PC-9 (cell line): Measurements from ENCODE around the gene LAMP5.

Source experiments
- EZH2 ChIP-seq: fragments of 200-600 bp; sonication (generic); IDR thresholded peaks from 2 replicates; pipeline ENCODE4 v1.8.0; 2017; ENCODE audit warnings: antibody characterized with exemption, low read depth
- TF ChIP-seq, protein P1 (sequence below): fragments of 200-600 bp; sonication (generic); conservative IDR thresholded peaks from 2 replicates; pipeline ENCODE4 v1.6.1; 2017; ENCODE audit warnings: mixed run types, antibody characterized with exemption, mild to moderate bottlenecking, moderate library complexity

DNA sequence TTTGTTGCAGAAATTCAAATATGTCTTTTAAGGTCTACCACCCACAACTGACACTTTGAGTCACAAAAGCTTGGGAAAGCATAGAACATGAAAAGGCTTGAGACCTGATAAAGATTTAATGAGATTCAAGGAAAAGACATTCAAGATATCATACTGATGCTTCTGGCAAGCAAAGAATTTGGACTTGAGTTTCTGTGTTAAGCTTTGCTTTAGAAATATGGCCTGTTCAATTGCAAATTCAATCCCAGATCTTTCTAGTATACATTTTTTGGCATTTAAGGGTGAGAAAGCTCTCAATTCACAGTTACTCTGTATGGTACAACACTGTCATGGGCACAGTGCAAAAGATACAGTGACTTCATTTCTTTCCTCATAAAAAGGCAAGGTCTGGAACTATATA is 38.9 kb upstream of the LAMP5 start:
- TF ChIP-seq, protein P1, sequence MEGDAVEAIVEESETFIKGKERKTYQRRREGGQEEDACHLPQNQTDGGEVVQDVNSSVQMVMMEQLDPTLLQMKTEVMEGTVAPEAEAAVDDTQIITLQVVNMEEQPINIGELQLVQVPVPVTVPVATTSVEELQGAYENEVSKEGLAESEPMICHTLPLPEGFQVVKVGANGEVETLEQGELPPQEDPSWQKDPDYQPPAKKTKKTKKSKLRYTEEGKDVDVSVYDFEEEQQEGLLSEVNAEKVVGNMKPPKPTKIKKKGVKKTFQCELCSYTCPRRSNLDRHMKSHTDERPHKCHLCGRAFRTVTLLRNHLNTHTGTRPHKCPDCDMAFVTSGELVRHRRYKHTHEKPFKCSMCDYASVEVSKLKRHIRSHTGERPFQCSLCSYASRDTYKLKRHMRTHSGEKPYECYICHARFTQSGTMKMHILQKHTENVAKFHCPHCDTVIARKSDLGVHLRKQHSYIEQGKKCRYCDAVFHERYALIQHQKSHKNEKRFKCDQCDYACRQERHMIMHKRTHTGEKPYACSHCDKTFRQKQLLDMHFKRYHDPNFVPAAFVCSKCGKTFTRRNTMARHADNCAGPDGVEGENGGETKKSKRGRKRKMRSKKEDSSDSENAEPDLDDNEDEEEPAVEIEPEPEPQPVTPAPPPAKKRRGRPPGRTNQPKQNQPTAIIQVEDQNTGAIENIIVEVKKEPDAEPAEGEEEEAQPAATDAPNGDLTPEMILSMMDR, result no peak
- no peak for TF ChIP-seq EZH2
